Neural cell (in vitro differentiated cells): ENCODE results near the gene RALGDS. TPM values are rescaled to one million over a fixed set of nuclear protein-coding genes. Genes with fewer than 3 reads are reported as not detected.

Source experiments
- H2AFZ ChIP-seq: fragments of 200-600, 300-800 bp; sonication (generic), shearing (Covaris generic); 2 replicates; pipeline ENCODE4 v1.6.0; 2014; ENCODE audit warnings: low read depth, mild to moderate bottlenecking, antibody characterized with exemption, low read length, moderate library complexity
- H3F3A ChIP-seq: fragments of 200-600 bp; shearing (Covaris generic); 2 replicates; pipeline ENCODE4 v1.6.1; 2016; ENCODE audit warnings: mild to moderate bottlenecking, moderate library complexity, mixed read lengths, antibody characterized with exemption, low read length; ENCODE audit not compliant: insufficient read depth, poor library complexity, severe bottlenecking
- H3K27ac ChIP-seq: fragments of 200-600, 300-800 bp; sonication (generic), shearing (Covaris generic); 2 replicates; pipeline ENCODE4 v1.5.1; 2014; ENCODE audit warnings: mild to moderate bottlenecking, low read length, moderate library complexity
- H3K27me3 ChIP-seq: fragments of 300-800, 200-600 bp; sonication (generic), shearing (Covaris generic); 2 replicates; pipeline ENCODE4 v1.6.0; 2014; ENCODE audit warnings: mild to moderate bottlenecking, low read depth, low read length, moderate library complexity; ENCODE audit not compliant: insufficient read depth
- H3K36me3 ChIP-seq: fragments of 300-800, 200-600 bp; sonication (generic), shearing (Covaris generic); 2 replicates; pipeline ENCODE4 v1.5.1; 2014; ENCODE audit warnings: mild to moderate bottlenecking, antibody characterized with exemption, low read length, moderate library complexity; ENCODE audit not compliant: insufficient read depth
- H3K4me2 ChIP-seq: fragments of 300-800, 200-600 bp; sonication (generic), shearing (Covaris generic); 2 replicates; pipeline ENCODE4 v1.6.0; 2014; ENCODE audit warnings: mild to moderate bottlenecking, low read length
- H3K4me3 ChIP-seq: fragments of 300-800, 200-600 bp; sonication (generic), shearing (Covaris generic); 2 replicates; pipeline ENCODE4 v1.5.1; 2014; ENCODE audit warnings: mild to moderate bottlenecking, low read length, moderate library complexity
- H3K79me2 ChIP-seq: fragments of 200-600 bp; shearing (Covaris generic); replicated peaks from 2 replicates; pipeline ENCODE4 v1.6.0; 2014; ENCODE audit warnings: mild to moderate bottlenecking, low read length, moderate library complexity; ENCODE audit not compliant: insufficient read depth
- H3K9ac ChIP-seq: fragments of 300-800, 200-600 bp; sonication (generic), shearing (Covaris generic); 2 replicates; pipeline ENCODE4 v1.6.1; 2016; ENCODE audit warnings: mild to moderate bottlenecking, low read length, mixed read lengths
- H3K9me2 ChIP-seq: fragments of 200-600 bp; shearing (Covaris generic); 2 replicates; pipeline ENCODE4 v1.6.1; 2016; ENCODE audit warnings: mild to moderate bottlenecking, low read length, mixed read lengths; ENCODE audit not compliant: insufficient read depth
- H3K9me3 ChIP-seq: fragments of 200-600, 300-800 bp; sonication (generic), shearing (Covaris generic); 2 replicates; pipeline ENCODE4 v1.6.1; 2016; ENCODE audit warnings: mild to moderate bottlenecking, mixed run types, low read length, moderate library complexity, mixed read lengths
- H4K20me1 ChIP-seq: fragments of 200-600 bp; shearing (Covaris generic); 2 replicates; pipeline ENCODE4 v1.6.1; 2016; ENCODE audit warnings: mild to moderate bottlenecking, mixed run types; ENCODE audit not compliant: insufficient read depth
- CTCF ChIP-seq: fragments of 450-650 bp; IDR thresholded peaks from 2 replicates; pipeline ENCODE4 v1.5.1; 2014; ENCODE audit warnings: antibody characterized with exemption, mild to moderate bottlenecking, moderate library complexity; ENCODE audit not compliant: poor library complexity, severe bottlenecking
- EP300 ChIP-seq: fragments of 450-650 bp; conservative IDR thresholded peaks from 2 replicates; pipeline ENCODE4 v1.6.1; 2014; ENCODE audit warnings: antibody characterized with exemption, mild to moderate bottlenecking, moderate library complexity; ENCODE audit not compliant: poor library complexity, severe bottlenecking
- EZH2 ChIP-seq: fragments of 200-600, 300-800 bp; shearing (Covaris generic), sonication (generic); IDR thresholded peaks from 2 replicates; pipeline ENCODE4 v1.6.1; 2014; ENCODE audit warnings: antibody characterized with exemption, low read length, borderline replicate concordance, mild to moderate bottlenecking; ENCODE audit not compliant: insufficient read depth, poor library complexity, severe bottlenecking
- MXI1 ChIP-seq: fragments of 450-650 bp; conservative IDR thresholded peaks from 2 replicates; pipeline ENCODE4 v1.6.1; 2014; ENCODE audit warnings: antibody characterized with exemption, mild to moderate bottlenecking; ENCODE audit not compliant: poor library complexity, severe bottlenecking
- POLR2AphosphoS5 ChIP-seq: IDR thresholded peaks from 2 replicates; pipeline ENCODE4 v1.6.1; 2012
- RAD21 ChIP-seq: fragments of 450-650 bp; conservative IDR thresholded peaks from 2 replicates; pipeline ENCODE4 v1.6.1; 2014; ENCODE audit warnings: antibody characterized with exemption, mild to moderate bottlenecking, moderate library complexity
- REST ChIP-seq: IDR thresholded peaks from 2 replicates; pipeline ENCODE4 v1.6.1; 2012; ENCODE audit warnings: borderline replicate concordance
- SMC3 ChIP-seq: fragments of 450-650 bp; conservative IDR thresholded peaks from 2 replicates; pipeline ENCODE4 v1.6.1; 2014; ENCODE audit warnings: antibody characterized with exemption, mild to moderate bottlenecking, moderate library complexity; ENCODE audit not compliant: poor library complexity
- TAF1 ChIP-seq: IDR thresholded peaks from 2 replicates; pipeline ENCODE4 v1.6.1; 2012; ENCODE audit warnings: low read depth
- polyA plus RNA-seq: library from polyadenylated mRNA; depleted of rRNA; stranded (reverse); fragments of >200 nt; gene quantifications from 2 replicates; pipeline ENCODE4 v1.2.3, GENCODE V29; 2014

Gene RALGDS
- polyA plus RNA-seq, 1 donor from 2014 or later: 174 TPM

GRCh38 chr9:133066181-133066983 lies 54.7 kb downstream of the RALGDS start:
- H3K79me2 ChIP-seq: no peaks in the 10 kb centered on the region
- no peak overlapping the region for H3K9ac ChIP-seq
- H3K4me2 ChIP-seq: no peak overlapping the region
- no peaks in the 10 kb centered on the region for H3K27me3 ChIP-seq
- TF ChIP-seq CTCF: no peak
- no peak for TF ChIP-seq POLR2AphosphoS5
- TF ChIP-seq EZH2: no peak
- TF ChIP-seq MXI1: no peak
- no peak for TF ChIP-seq EP300
- no peak for TF ChIP-seq RAD21
- TF ChIP-seq REST: no peak
- TF ChIP-seq SMC3: no peak
- no peak overlapping the region for H2AFZ ChIP-seq
- no peak overlapping the region for H3K27ac ChIP-seq
- H3K9me2 ChIP-seq: no peaks in the 10 kb centered on the region
- no peaks in the 10 kb centered on the region for H3K9me3 ChIP-seq
- no peak overlapping the region for H3K4me3 ChIP-seq
- no peaks in the 10 kb centered on the region for H4K20me1 ChIP-seq
- H3F3A ChIP-seq: no peaks in the 10 kb centered on the region
- no peaks in the 10 kb centered on the region for H3K36me3 ChIP-seq

- Histone ChIP-seq H3K9me2 (no peaks in the 10 kb centered on the region), H3K9me3 (no peaks in the 10 kb centered on the region), H3K9ac (no peak overlapping the region), H4K20me1 (no peaks in the 10 kb centered on the region), H3K27me3 (no peaks in the 10 kb centered on the region), H3F3A (no peaks in the 10 kb centered on the region), H3K27ac (no peak overlapping the region), H3K4me2 (no peak overlapping the region), H2AFZ (no peak overlapping the region), H3K79me2 (no peaks in the 10 kb centered on the region), H3K36me3 (no peaks in the 10 kb centered on the region), H3K4me3 (no peak overlapping the region)
- TF ChIP-seq TAF1: no peak
- TF ChIP-seq EP300: no peak
- TF ChIP-seq CTCF: no peak
- TF ChIP-seq REST: no peak
- TF ChIP-seq POLR2AphosphoS5: no peak
- TF ChIP-seq EZH2: no peak
- TF ChIP-seq RAD21: no peak
- no peak for TF ChIP-seq MXI1
- TF ChIP-seq SMC3: no peak
Observed at GRCh38 chr9:133065070-133065388, 56.0 kb downstream of the RALGDS start.
